ENCODE data around the gene AIDA. TPM values are rescaled to one million over a fixed set of nuclear protein-coding genes. Genes with fewer than 3 reads are reported as not detected.
"Not testable (repeated sequence)": the region's sequence is repeated elsewhere in the genome, so short reads cannot be mapped to it uniquely, and the experiment has no call there.

Gene AIDA, protein sequence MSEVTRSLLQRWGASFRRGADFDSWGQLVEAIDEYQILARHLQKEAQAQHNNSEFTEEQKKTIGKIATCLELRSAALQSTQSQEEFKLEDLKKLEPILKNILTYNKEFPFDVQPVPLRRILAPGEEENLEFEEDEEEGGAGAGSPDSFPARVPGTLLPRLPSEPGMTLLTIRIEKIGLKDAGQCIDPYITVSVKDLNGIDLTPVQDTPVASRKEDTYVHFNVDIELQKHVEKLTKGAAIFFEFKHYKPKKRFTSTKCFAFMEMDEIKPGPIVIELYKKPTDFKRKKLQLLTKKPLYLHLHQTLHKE
- total RNA-seq = 10 to 100 TPM; 64.6 to 65.1 TPM

DNA sequence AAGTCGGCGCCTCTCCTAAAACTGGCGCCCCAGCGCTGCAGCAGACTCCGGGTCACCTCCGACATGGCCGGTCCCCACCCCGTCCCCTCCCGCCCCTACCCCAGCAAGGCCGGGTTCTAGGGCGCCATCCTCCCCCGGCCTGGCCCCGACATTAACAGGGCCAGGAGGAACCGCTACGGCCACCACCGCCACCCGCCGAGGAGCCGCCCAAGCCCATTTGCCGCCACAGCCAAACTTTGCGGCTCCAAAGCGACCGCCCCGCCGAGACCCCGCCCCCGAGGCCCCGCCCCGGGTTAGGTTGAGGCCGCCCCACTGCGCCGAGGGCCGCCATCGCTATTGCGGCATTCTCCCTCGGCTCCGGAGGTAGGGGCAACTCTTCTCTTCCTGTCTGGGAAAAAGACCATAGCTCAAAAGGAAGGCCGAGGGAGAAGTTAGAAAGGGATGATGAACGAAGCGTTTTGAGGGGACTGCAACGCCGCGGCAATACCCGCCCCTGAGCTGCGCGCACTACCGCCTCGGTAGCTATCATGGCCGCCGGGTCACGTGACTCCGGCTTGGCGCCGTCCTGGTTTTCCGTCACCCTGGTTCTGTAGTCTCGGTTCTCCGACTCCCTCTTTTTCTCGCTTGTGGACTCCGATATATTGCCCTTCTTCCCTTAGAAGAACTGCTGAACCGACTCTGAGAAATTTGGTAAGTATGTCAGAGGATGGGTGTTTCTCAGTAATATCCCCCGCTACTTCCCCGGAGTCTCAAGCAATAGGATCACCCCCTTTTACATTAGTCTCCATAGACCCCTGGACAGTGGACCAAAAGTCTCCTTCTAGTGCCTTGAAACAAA is at the start of gene AIDA, which contains the start of gene BROX:
AIDA (minus strand) TSS at position 239 of the 838 bp plus-strand sequence; CDS start at position 65, 174 bp downstream.
BROX (plus strand) TSS at position 312 of the 838 bp plus-strand sequence. CDS start 3,136 bp downstream, outside the sequence.
- Mint-ChIP-seq H3K27ac (peak within 1 kb of the TSS; percentile 98), H3K27me3 (no peaks in the 10 kb centered on the region), H3K4me1 (ENCODE audit: low read depth) (peaks cover 46% of the 10 kb centered on the region), H3K36me3 (peaks cover 23% of the 10 kb centered on the region), H3K4me3 (peak within 1 kb of the TSS; percentile 97), H3K9me3 (no peaks in the 10 kb centered on the region)
- CTCF ChIA-PET = interaction anchor here (0.6 to 1.5 kb wide), 6 partner anchors 15 to 377 kb away, joined by 3 to 6 read pairs (median 4); no protein-coding TSS in a partner anchor
- intact Hi-C loops (cut with micrococcal nuclease) = loop anchor here (1.0 to 5.0 kb wide), 9 partner anchors 20 to 1135 kb away; partner anchors contain the start of genes DISP1, DUSP10, TAF1A and TP53BP2
- POLR2A ChIA-PET = interaction anchor here (0.7 to 1.7 kb wide), 6 partner anchors 15 to 247 kb away, joined by 3 to 15 read pairs (median 6); partner anchors contain the start of gene TAF1A
- peak; percentile 95 for DNase-seq

DNA sequence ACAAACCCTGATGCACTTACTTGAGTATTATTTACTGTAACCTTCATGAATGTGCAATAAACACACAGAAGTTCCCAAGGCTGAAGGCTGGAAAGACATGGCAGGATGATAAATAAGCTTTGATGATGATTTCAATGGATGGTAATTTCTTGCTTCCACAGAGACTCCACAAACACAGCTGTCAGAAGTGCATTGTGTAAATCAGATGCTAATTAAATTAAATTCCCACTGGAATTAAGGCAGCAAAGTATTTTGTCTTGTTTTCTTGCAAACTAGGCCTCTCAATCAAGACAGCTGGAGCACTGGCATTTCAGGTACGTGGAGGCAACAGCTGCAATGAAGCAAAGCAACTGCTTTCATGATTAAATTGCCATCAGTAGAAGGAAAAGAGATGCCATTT is 48.8 kb upstream of the AIDA start:
- Mint-ChIP-seq H3K4me1 (ENCODE audit: low read depth) (no peaks in the 10 kb centered on the region), H3K9me3 (peaks cover 3% of the 10 kb centered on the region), H3K4me3 (no peak overlapping the region), H3K27me3 (peaks cover 28% of the 10 kb centered on the region), H3K27ac (no peak overlapping the region), H3K36me3 (no peaks in the 10 kb centered on the region)
- DNase-seq = no peak
- intact Hi-C loops (cut with micrococcal nuclease) = no loop called here
- POLR2A ChIA-PET = no interaction called here
- CTCF ChIA-PET = interaction anchor here (1.1 kb wide), 1 partner anchor 11 kb away, joined by 3 read pairs; no protein-coding TSS in a partner anchor

DNA sequence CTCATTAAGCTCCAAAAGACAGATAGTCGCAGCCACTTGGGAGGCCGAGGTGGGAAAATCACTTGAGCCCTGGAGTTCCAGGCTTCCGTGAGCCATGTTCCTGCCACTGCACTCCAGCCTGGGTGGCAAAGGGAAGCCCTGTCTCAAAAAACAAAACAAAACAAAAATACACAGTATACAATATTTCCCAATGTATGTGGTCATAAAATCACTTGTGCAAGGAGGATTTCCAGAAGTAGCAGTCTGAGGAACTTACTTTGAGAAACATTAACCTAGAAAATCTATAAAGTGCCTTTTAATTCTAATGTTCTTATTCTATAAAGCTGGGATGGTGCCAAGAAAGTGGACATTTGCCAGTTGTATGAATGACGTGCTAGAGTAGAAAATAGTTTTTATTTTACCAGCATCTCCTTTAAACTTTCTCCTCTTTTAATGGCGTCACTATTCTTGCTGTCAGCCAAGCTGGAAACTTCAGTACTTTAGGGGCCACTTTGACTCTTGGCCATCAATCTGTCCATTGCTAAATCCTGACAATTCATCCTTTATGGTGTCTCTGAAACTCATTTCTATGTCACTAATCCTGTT is 47.3 kb upstream of the AIDA start:
- H3K36me3 Mint-ChIP-seq = no peaks in the 10 kb centered on the region
- no peak overlapping the region for H3K4me3 Mint-ChIP-seq
- ChIA-PET POLR2A (no interaction called here), CTCF (no interaction called here)
- H3K9me3 Mint-ChIP-seq = no peaks in the 10 kb centered on the region
- peaks cover 28% of the 10 kb centered on the region for H3K27me3 Mint-ChIP-seq
- no peak overlapping the region for H3K27ac Mint-ChIP-seq
- intact Hi-C loops (cut with micrococcal nuclease) = no loop called here
- no peaks in the 10 kb centered on the region for H3K4me1 Mint-ChIP-seq (ENCODE audit: low read depth)
- DNase-seq = no peak

DNA sequence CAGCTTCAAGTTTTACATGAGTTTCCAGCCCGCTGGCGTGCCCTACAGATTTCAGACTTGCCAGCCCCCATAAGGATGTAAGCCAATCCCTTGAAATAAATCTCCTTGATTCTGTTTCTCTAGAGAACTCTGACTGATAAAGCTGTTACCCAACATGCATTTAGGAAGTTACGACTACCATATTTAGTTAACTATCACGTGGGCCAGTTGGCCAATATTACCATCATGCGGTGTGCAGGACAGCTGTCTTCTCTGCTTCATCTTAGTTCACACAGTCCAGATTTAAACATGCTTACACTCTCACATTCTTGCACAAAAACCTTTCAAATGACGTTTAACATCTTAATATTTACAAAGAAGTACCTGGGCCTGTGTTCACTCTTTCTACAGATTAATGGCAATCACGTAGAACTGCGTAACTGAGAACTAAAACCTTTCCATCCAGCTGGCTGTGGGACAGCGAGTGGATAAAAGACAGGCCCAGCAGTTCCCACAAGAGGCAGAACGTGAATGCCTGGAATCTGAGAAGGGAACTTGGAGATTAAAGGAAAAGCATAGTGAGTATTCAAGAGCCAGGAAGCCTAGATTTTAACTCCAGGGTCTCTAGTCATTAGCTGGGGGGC is 45.5 kb upstream of the AIDA start:
- no peak overlapping the region for H3K27ac Mint-ChIP-seq
- peaks cover 17% of the 10 kb centered on the region for H3K27me3 Mint-ChIP-seq
- no peaks in the 10 kb centered on the region for H3K9me3 Mint-ChIP-seq
- POLR2A ChIA-PET = no interaction called here
- DNase-seq = no peak
- no peaks in the 10 kb centered on the region for H3K4me1 Mint-ChIP-seq (ENCODE audit: low read depth)
- CTCF ChIA-PET = interaction anchor here (1.2 kb wide), 1 partner anchor 366 kb away, joined by 4 read pairs; no protein-coding TSS in a partner anchor
- H3K36me3 Mint-ChIP-seq = no peaks in the 10 kb centered on the region
- no peak overlapping the region for H3K4me3 Mint-ChIP-seq
- intact Hi-C loops (cut with micrococcal nuclease) = no loop called here

DNA sequence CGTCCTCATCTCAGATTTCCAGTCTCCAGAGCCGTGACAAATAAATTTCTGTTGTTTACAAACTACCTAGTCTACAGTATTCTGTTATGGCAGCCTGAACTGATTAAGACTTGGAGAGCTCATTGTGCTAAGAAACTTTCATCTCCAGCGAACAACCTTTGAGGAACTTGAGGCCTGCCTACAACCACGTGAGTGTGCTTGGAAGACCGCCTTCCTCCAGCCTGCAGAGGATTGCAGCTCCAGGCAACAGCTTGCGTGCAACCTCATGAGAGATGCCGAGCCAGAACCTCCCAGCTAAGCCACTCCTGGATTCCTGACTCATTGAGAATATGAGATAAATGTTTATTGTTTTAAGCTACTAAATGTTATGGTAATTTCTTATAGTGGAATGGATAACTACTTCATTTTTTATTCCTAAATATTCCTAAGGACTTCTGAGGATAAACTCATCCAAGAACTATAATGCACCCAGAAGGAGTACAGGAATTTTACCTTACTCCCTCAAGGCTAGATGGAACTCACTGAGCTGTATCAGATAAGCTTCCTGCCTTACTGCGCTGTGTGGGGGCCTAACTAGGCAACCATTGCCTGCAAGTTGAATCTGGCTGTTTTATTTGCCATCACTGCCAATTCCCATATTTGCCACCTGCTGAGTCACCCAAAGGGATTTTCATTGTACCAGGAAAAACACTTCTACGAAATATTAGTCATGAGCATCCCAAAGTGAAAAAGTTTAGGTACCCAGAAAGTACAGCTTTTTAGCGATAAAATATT is 42.3 kb upstream of the AIDA start:
- ChIA-PET POLR2A (no interaction called here), CTCF (interaction anchor here (1.1 kb wide), 1 partner anchor 369 kb away, joined by 4 read pairs; no protein-coding TSS in a partner anchor)
- Mint-ChIP-seq H3K27me3 (peaks cover 7% of the 10 kb centered on the region), H3K36me3 (no peaks in the 10 kb centered on the region), H3K4me3 (no peak overlapping the region), H3K27ac (no peak overlapping the region), H3K4me1 (ENCODE audit: low read depth) (no peaks in the 10 kb centered on the region), H3K9me3 (no peaks in the 10 kb centered on the region)
- no peak for DNase-seq
- intact Hi-C loops (cut with micrococcal nuclease) = no loop called here

DNA sequence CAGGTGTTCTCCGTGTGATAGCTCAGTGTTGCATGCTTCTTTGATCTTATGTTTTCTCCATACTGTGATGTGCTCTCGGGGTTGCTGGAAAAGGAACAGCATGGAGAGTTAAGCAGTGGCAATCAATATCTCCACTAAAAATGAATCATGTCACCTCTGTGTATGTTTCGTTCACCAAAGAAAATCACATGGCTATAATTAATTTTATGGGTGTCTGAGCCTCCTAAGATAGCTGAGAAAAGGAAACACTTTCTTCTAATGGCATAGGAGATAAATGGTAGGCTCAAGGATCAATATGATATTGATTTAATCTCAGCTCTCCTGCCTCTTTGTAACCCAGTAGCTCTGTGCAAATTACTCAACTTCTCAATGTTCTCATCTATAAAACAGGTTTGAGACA is 39.0 kb upstream of the AIDA start:
- H3K4me3 Mint-ChIP-seq = no peak overlapping the region
- intact Hi-C loops (cut with micrococcal nuclease) = no loop called here
- no peak for DNase-seq
- H3K4me1 Mint-ChIP-seq (ENCODE audit: low read depth) = no peaks in the 10 kb centered on the region
- H3K27me3 Mint-ChIP-seq = peaks cover 3% of the 10 kb centered on the region
- no peak overlapping the region for H3K27ac Mint-ChIP-seq
- CTCF ChIA-PET = interaction anchor here (1.2 kb wide), 1 partner anchor 339 kb away, joined by 4 read pairs; no protein-coding TSS in a partner anchor
- no peaks in the 10 kb centered on the region for H3K9me3 Mint-ChIP-seq
- POLR2A ChIA-PET = interaction anchor here (0.9 kb wide), 1 partner anchor 267 kb away, joined by 3 read pairs; no protein-coding TSS in a partner anchor
- H3K36me3 Mint-ChIP-seq = no peaks in the 10 kb centered on the region

DNA sequence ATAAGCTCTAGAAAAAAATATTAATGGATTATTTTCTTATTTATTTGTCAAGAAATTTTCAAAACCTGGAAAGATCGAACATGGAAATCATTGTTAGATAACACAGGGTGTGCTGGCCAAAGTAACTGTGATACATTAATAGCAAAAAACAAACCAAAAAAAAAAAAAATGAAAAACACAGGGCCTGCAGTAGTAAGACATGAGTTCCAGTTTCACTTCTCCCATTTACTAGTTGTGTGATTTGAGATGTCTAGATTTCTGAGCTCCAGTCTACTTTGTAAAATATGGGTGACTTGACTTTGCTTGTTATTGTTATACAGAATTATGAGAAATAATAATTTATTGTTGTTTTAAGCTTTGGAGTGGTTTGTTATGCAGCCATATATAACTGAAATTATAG is 38.4 kb upstream of the AIDA start:
- Mint-ChIP-seq H3K36me3 (no peaks in the 10 kb centered on the region), H3K9me3 (no peaks in the 10 kb centered on the region), H3K4me1 (ENCODE audit: low read depth) (no peaks in the 10 kb centered on the region), H3K27ac (no peak overlapping the region), H3K4me3 (no peak overlapping the region), H3K27me3 (peaks cover 1% of the 10 kb centered on the region)
- intact Hi-C loops (cut with micrococcal nuclease) = no loop called here
- DNase-seq = no peak
- ChIA-PET POLR2A (interaction anchor here (0.9 kb wide), 1 partner anchor 268 kb away, joined by 3 read pairs; no protein-coding TSS in a partner anchor), CTCF (interaction anchor here (0.7 to 1.2 kb wide), 3 partner anchors 339 to 590 kb away, joined by 4 read pairs; no protein-coding TSS in a partner anchor)

DNA sequence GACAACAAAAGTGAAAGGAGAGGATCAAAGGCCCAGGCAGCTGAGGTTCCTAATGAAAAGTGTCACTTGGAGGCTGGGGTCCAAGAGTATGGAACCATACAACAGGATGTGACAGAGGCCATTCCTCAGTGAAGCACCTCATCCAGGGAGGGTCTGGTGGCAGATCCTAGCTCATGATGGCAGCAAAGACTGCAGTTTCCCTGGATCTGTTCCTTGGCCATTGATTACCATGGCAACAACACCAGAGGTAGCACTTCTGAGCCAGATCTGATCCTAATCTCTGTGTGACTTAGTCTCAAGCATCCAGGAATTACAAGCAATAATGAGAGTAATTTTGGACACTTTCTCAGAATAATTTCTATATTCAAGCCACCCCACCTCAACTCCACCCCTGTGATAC is 37.6 kb upstream of the AIDA start:
- Mint-ChIP-seq H3K4me3 (no peak overlapping the region), H3K27ac (no peak overlapping the region), H3K9me3 (no peaks in the 10 kb centered on the region), H3K36me3 (no peaks in the 10 kb centered on the region), H3K27me3 (no peaks in the 10 kb centered on the region), H3K4me1 (ENCODE audit: low read depth) (no peaks in the 10 kb centered on the region)
- intact Hi-C loops (cut with micrococcal nuclease) = no loop called here
- POLR2A ChIA-PET = no interaction called here
- CTCF ChIA-PET = interaction anchor here (0.7 to 1.2 kb wide), 4 partner anchors 12 to 591 kb away, joined by 3 to 4 read pairs (median 4); no protein-coding TSS in a partner anchor
- DNase-seq = no peak

DNA sequence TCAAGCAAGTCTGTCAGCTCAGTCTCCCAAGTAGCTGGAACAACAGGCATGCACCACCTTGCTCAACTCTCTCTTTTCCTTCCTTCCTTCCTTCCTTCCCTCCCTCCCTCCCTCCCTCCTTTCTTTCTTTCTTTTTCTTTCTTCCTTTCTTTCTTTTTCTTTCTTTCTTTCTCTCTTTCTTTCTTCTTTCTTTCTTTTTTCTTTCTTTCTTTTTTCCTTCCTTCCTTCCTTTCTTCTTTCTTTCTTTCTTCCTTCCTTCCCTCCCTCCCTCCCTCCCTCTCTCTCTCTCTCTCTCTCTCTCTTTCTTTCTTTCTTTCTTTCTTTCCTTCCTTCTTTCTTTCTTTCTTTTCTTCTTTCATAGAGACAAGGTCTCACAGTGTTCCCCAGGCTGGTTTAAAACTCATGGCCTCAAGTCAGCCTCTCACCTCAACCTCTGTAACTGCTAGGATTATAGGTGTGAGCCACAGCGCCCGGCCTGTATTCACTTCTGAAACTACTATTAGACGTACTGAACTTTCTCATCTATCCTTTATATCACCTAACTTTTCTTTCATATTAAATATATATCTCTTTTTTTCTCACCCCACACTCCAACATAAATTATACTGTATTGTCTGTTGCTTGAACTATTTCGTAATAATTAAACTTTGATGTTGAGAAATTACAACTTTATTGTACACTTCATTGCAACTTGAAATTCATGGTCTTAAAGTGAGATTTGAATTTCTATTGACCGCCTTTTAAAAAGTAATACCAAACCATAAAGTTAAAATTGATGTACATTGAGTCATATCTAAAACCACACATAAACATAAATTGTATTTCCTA is 29.6 kb upstream of the AIDA start:
- H3K4me1 Mint-ChIP-seq (ENCODE audit: low read depth); intact Hi-C loops (cut with micrococcal nuclease); DNase-seq; H3K4me3 Mint-ChIP-seq; H3K27ac Mint-ChIP-seq; H3K9me3 Mint-ChIP-seq; CTCF ChIA-PET; H3K36me3 Mint-ChIP-seq; H3K27me3 Mint-ChIP-seq; POLR2A ChIA-PET: not testable (repeated sequence)

DNA sequence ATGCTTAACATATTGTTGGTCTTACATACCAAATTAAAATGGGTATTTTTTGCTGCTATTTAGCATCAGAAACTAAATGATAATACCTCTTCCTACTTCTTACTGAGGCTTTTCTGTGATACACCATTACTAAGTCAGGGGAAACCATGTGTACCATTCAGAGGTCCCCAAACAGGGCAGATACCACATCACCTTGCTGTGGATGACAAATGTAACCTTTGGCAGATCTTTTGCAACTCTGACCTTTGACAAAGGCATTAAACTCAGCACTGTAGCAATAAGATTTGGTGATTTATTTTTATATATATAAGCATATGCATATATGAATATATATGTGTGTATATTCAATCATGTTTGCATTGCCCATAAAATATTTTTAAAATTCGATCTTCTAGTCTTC is 27.6 kb upstream of the AIDA start:
- CTCF ChIA-PET = interaction anchor here (1.7 to 1.8 kb wide), 2 partner anchors 350 to 384 kb away, joined by 6 to 12 read pairs; no protein-coding TSS in a partner anchor
- Mint-ChIP-seq H3K27me3 (no peaks in the 10 kb centered on the region), H3K9me3 (no peaks in the 10 kb centered on the region), H3K4me1 (ENCODE audit: low read depth) (no peaks in the 10 kb centered on the region), H3K4me3 (no peak overlapping the region), H3K36me3 (no peaks in the 10 kb centered on the region), H3K27ac (no peak overlapping the region)
- POLR2A ChIA-PET = no interaction called here
- DNase-seq = no peak
- intact Hi-C loops (cut with micrococcal nuclease) = loop anchor here (1.0 kb wide), 1 partner anchor 383 kb away; no protein-coding TSS in a partner anchor

Data from activated CD4-positive, alpha-beta memory T cell treated with anti-CD3 and anti-CD28 coated beads for 36 hours (primary cell).